RKO (cell line): Measurements from ENCODE around the gene FEM1C.
A peak's percentile ranks its signal among the peaks of the same experiment; 100 is the strongest.

Experiments used
- DNase-seq: peaks from one replicate; pipeline ENCODE4 v3.0.0-alpha.2; 2016; ENCODE audit warnings: low spot score

FEM1C gene, protein sequence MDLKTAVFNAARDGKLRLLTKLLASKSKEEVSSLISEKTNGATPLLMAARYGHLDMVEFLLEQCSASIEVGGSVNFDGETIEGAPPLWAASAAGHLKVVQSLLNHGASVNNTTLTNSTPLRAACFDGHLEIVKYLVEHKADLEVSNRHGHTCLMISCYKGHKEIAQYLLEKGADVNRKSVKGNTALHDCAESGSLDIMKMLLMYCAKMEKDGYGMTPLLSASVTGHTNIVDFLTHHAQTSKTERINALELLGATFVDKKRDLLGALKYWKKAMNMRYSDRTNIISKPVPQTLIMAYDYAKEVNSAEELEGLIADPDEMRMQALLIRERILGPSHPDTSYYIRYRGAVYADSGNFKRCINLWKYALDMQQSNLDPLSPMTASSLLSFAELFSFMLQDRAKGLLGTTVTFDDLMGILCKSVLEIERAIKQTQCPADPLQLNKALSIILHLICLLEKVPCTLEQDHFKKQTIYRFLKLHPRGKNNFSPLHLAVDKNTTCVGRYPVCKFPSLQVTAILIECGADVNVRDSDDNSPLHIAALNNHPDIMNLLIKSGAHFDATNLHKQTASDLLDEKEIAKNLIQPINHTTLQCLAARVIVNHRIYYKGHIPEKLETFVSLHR

DNA sequence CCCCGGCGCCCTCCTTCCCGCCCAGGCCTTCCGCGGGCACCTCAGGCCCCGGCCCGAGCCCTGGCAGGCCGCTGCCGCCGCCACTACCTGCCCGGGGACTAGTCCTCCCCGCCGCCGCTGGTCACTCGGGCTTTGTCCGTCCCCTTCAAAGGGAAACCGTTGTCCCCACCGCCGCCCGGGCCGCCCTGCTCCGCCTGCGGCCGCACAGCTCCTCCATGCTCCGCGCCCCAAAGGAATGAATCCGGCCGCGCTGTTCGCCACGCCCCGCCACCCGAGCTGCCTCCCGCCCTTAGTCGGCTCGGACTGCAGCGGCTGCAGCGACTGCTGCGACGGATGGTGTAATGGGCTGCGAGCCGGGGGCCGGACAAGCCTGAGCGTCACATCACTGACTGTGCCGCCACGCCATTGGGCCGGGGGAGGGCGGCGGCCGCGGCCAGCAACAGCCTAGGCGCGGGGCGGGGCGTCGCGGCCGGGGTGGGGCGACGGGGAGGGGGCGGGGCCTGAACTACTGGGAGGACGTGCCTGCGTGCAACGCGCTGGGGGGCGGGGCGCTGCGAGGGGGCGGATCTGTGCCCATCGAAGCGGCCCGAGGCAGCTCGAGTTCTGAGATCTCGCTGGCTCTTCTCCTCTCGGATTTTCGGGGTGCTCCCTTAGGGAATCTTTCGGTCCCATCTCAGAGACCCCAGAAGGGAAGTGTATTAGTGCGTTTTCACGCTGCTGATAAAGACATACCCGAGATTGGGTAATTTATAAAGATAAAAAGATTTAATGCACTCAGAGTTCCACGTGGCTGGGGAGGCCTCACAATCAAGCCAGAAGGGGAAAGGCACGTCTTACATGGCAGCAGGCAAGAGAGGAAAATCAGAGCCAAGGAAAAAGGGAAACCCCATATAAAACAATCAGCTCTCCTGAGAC is at the start of gene FEM1C:
Gene FEM1C, minus strand, starts transcription at position 340 of the 915 bp plus-strand sequence. CDS start 1,282 bp downstream, outside the sequence.
- peak; percentile 97 for DNase-seq

DNA sequence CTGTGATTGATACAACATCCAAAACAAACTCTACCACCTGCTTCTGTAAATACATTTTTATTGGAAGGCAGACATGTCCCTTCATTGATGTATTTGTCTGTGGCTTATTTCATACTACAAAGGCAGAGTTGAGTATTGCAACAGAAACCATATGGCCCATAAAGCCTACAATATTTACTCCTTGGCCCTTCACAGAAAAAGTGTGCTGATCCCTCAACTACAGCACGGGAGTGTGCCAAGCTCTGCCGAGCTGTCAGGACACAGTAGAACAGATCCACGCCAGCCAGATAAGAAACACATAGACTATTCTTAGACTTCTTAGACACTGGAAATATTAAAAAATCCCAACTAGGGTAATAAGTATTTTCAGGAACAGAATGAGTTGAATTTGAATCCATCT is 44.5 kb upstream of the FEM1C start:
- DNase-seq: no peak

DNA sequence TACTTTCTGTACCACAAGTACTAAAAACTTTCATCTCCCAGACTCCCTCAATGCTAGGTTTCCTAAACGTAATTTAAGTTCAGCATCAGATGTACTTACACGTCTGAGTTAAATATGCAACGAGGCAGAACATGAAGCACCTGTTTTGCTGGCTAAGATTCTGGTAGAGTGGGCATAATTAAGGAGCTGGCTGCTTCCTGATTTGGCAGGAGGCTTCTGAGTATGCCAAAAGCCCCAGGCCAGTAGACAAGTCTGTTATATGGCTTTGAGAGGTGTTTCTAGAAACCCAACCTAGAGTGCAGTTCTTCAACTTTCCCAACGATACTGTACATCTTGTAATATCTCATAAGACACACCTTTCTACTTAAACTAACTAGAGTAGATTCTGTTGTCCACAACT is 44.1 kb upstream of the FEM1C start:
- DNase-seq: no peak

DNA sequence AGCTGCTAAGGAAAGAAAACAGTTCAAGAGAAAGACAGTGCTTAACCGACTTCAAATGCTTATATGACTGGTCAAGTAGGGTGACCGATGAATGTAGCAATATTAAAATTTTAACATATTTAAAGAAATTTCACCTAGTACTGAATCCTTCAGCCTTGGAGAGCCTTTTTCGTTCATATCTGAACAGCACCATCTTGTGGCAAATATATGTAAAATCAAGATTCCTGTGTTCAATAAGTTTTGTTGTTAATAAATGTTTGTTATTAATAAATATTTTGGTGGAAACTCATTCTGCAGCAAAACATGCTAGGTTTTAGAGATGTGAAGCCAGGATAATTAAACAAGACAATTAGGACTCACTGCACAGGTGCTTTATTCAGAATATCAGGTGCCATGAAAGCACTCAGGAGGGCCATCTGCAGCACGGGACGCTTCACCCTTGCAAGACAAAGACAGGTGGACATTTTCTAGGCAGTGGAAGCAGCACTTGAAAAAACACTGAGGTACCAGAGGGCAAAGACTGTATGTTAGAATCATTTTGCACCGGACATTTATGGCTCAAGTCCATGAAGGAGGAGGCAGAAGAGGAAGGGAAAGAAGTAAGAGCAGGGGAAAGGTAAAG is 42.1 kb upstream of the FEM1C start:
- peak; percentile 64 for DNase-seq

DNA sequence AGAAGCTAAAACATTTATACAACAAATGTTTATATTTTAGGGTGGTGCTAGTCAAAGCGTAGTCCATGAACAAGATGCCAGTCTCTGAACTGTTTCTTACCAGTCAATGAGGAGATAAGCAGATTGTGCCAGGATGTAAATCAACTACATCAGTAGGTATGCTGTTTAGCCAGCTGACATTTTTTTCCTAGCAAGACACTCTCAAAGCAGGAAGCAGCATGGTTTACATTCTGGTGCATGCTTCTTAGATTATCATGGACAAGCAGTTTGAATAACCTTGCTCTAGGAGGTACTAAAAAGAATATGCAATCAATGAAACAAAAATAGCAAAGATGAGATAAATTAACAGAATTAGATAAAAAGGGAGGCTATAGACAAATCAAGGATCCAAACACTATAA is 40.7 kb upstream of the FEM1C start:
- no peak for DNase-seq

DNA sequence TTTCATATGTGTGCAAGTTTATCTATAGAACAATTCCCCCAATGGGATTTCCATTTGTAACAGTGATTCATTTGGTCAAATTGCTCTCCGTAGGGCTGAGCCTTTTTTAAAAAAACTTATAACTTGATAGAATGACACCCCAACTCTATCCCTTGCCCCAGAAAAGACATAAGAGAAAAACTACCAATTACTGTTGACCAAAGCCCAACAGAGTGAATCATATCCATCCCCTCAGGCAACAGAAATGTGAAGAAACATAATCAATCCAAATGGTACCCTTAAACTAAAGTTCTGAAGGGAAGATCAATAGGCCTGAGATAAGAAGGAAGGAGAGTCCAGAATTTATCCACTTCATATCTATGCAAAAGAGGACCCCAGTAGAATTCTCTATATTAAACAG is 39.9 kb upstream of the FEM1C start:
- no peak for DNase-seq

DNA sequence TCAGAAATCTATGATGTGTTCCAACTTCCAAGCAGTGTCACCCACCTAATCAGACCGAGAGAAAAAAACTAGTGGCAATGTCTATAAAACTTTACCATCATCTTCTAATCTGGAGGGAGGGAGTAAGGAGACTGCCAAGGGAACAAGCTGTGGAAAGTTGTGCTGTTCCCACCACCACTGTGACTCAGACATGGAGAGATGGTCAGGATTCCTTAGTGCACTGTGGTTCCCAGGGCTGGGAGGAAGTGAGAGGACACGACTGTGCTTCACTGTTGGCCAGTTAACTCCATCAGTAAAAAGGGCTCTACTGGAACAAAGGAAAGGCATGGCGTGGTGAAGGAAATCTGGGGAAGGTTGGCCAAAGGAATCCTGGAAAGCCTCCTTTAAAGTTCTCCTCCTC is 38.9 kb upstream of the FEM1C start:
- DNase-seq: peak; percentile 28

DNA sequence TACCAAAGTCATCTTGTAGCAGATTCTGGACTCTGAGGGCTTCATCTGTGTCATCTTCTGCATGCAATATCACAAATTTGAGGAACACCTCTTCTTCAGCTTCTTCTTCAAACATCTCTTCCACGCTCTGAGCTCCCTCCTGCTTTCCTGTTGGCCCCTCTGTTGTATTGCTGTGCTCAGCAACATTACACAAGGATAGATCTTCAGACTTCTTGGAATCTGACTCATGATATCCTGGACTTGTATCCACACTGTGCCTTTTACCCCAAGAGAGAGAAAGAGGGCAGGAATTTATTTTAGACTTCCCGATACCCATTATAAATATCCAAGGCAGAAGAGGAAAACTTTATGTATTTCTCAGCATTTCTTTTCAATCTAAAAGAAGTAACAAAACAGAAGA is 36.4 kb upstream of the FEM1C start:
- DNase-seq: no peak

DNA sequence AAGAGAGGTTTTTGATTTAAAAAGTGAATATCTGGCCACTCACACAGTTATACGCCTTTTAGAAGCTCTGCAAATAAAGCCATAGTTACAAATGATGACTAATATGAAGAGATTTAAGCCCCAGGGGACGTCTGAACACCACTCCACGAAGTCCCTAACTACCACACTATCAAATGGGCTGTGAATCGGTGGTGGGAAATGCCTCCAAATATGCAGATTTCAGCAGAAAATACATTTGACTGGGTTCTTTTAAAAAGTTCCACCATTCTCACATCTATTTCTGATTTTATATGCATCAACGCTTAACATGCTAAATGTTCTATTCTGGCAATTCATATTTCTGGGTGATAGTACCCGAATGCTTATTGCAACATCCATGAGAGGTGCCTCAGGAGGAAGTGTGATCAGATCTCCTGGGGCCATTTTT is 35.2 kb upstream of the FEM1C start:
- no peak for DNase-seq

DNA sequence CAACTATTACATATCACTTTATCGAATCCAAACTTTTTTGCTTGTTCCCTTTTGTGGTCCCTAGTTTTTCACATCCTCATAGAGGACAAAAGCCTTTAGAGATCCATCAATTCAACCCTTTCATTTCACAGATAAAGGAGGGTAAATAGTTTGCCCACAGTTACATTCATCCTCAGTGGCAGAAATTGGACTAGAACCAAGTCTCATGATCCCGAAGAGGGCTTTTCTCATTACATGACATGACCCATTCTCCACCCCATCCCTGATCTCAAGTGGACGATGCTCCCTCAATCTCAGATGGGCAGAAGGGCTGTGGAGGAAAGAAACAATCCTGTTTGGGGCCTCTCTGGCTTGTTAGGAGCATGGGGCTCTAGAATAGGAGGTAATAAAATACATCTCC is 34.6 kb upstream of the FEM1C start:
- no peak for DNase-seq

DNA sequence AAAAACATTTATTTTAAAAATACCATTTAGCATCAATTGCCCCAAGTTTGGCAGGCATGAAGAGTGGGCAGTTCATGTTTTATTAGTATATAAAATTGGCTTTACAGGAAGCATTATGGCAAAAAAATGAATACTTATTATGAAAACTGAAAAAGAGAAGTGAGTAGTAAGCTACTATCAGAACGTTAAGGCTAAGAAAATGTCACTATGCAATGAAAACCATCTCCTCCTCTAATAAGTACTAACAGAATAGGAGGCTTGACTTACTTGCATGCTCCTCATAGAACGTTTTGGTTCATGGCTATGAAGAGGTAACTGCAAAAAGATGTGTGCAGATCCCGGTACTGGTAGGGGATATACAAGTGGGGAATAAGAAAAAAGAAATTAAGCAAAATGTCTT is 34.1 kb upstream of the FEM1C start:
- no peak for DNase-seq

DNA sequence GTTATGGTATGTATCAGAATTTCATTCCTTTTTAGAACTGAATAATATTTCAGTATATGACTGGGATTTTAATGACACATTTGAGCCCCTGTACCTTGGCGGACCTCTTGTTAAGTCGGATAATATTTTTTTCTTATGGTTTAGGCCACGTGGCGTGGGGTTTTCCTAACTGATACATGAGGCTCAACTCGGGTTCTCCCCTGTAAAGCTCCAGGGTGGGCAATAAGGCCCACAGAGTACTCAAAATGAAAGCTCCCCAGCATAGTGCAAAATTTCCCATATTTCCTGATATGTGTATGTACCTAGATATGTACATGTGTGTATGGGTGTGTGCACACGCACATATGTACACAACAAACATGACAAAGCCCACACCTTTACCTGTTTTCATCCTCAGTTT is 33.2 kb upstream of the FEM1C start:
- no peak for DNase-seq

DNA sequence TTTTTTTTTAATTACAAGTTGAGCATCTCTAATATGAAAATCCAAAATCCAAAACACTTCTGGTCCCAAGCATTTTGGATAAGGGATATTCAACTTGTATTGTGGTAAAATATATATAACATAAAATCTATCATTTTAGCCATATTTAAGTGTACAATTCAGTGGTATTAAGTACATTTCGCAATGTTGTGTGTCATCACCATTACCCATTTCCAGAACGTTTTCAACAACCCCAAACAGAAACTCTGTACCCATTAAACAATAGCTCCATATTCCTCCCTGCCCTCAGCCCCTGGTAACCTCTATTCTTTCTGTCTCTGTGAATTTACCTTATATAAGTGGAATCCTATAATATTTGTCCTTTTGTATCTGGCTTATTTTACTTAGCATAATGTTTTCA is 32.8 kb upstream of the FEM1C start:
- no peak for DNase-seq

DNA sequence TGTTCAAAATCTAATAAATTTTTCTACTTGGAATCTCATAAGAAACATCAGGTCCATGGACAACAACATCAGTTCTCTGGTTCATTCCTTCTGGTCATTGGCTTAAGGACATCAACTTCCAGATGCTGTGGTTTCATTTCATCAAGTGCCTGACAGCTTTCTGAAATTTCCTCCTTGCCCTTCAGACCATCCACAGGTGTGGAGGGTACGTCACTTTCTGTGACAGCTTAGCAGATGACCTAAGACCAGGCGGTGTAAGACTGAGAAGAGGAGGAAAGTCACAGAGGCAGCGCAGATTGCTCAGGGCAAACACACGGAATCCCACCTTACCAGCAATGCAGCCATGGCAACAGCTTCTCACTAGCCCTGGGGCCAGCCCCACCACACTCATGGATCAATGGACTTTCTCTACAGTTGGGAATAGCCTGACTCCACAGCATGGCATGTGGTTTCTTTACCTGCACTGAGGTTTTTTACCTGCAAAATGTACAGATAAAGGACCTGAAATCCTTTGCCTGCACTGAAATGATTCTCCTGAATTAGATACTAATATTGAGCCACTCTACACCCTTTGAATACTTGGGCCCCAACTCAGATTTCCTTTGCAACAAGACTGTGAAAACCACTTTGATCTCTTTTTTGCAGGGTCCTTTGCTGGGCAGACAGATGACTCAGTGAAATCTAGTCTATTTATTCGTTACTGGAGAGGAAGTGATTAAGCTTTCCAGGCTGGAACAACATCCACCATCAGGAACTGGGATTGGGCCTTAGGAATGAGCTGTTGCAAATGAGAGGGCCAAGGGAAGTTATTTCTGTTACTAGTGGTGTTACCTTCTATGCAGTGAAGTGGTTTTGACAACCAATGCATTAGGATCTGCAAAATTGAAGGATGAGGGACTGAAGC is 30.8 kb upstream of the FEM1C start:
- DNase-seq: peak; percentile 56

DNA sequence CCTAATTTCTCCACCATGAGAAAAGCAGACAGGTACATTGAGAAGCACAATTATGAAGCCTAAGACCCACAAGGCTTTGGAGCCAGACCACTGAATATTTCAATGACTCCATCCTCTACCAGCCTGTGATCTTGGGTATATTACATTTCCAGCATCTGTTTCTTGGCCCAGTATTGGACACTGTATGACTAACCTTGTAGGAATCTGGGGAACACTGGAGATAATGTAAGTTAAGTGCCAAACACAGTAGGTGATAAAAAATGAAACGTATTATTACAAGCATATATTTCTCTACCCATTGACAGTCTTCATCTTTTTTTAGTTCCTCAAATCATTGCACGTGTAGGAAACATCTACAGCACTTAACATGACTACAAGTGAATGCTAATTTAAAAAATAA is 28.6 kb upstream of the FEM1C start:
- DNase-seq: peak; percentile 17

DNA sequence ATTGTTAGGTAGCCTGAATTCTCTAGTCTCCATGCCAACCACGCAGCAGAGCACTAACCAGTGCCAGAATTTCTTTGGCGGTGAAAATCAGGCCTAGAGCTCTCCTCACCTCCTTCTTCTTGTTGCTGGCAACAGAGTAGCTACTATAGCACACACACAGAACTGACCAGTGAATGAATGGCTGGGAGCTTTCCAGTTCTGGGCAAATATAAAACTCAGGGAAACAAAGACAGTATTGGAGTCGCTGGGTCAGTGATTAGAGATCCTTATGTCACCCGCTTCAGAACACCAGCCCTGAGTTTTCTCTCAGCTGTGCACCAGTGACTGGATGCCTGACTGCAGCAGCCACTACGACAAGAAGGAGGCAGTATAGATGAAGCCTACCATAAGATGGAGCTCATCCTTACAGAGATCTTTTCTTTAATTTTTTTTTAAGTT is 26.9 kb upstream of the FEM1C start:
- DNase-seq: no peak

DNA sequence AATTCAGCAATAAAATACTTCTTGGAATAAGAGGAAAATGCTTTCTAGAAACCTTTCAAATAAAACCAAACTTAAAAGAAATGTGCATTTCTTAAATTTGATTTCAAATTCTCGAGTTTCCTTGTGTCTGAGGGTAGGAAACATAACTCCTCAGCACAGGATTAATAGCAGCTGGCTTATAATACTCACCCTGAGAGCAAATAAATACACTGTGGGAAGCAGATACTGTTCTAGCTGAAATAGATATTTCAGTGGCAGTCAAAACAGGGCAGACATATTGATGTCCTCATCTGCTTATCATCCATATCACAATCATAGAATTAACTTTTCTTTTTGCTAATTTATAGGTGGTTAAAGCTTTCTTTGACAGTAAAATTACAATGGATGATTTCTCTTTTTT is 24.1 kb upstream of the FEM1C start:
- DNase-seq: no peak

DNA sequence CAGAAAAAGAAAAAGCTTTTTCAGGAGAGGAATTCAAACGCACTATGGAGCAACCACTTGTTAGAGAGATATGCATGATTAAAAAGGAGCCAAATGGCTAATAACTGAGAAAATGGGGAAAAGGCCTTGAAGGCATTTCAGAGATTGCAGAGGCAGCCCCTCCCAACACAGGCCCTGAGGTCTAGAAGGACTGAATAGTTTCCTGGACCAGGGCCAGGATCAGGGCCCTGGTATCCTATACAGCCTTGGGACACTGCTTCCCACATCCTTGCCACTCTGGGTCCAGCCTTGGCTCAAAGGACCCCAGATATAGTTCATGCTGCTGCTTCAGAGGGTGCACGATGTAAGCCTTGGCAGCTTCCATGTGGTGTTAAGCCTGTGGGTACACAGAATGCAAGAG is 20.7 kb upstream of the FEM1C start:
- no peak for DNase-seq

DNA sequence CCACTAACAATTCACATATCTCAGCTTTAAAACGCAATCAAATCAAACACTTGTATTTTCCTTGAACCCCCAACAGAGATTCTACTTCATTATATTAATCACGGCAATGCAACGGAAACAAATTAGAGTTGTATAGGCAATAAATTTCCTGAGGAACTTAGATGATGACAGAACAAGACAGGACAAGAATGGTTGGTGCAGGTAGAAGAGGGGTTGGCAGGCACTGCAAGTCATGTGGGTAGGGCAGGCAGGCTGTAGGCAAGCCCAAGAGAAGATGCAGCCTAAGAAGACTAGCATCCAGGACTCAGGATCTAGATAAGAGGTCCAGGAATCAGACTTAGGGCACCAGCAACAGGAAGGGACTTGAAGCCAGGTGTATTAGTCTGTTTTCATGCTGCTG is 16.6 kb upstream of the FEM1C start:
- no peak for DNase-seq

DNA sequence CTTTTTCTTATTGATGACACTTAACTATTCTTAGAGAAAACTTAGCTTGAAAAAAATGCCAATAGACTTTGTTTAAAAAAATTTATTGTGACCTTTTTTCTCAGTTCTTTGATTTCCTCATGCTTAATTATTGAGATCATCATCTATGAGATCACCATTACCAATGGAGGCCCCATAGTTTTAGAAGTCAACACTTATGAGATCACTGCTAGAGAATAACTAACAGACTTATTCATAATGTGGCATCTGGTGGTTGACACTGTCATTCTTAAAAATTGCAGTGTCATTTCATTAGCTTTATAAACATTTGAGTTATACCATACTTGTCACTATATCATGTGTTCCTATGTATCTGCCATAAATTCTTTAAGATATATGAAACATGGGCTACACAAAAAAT is 14.9 kb upstream of the FEM1C start:
- DNase-seq: peak; percentile 76

DNA sequence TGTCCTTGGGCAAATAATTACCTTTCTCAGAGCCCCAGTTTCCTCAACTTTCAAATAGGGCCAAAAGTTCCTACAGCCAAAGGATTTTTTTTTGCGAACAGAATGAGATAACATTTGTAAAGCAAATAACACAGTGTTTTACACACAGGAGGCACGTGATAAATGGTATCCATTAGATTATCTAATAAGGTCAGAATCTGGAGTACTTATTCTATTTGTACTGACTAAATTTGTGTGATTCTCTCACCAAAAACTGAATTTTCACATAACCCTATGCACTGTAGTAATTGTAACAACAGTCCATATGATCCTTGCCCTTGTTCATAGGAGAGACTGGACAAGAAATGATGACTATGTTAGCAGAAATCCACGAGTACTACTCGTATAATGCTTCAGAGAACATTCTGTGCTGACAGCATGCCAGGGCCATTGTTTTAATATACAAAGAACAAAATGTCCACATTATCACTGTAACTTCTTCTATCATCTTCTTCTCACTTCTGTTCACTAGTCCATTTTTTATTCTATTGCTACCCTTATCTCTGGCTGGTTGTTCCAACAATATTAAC is 13.9 kb upstream of the FEM1C start:
- DNase-seq: no peak
